OCI-LY1 (cell line): ENCODE measurements around the gene PDE1A.

ENCODE experiments used
- CTCF ChIP-seq: fragments of 200-600 bp; sonication (generic), shearing (Covaris generic); IDR thresholded peaks from 2 replicates; pipeline ENCODE4 v1.5.1; 2017; ENCODE audit warnings: mild to moderate bottlenecking, antibody characterized with exemption, low read length, moderate library complexity, mixed read lengths
- EZH2 ChIP-seq: fragments of 200-600 bp; sonication (generic), shearing (Covaris generic); IDR thresholded peaks from 2 replicates; pipeline ENCODE4 v1.8.0; 2017; ENCODE audit warnings: borderline replicate concordance, mixed run types, mild to moderate bottlenecking, antibody characterized with exemption, low read length, moderate library complexity, mixed read lengths

DNA sequence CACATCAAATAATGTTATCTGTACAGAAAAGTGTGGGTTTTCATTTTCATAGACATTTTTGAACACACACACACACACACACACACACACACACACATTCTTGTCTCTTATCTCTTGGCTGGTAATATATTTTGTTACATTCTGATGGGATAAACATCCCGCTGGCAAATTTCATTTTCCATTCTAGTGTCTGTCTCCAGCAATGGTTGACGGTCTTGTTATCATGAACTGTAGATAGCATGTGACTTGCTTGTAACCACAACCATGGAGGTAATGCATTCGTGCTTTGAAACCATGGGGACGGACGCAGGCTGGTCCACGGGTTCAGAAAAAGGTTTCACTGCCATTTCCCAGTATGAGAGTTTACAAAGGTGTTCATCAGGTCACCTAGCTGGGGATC is 284.8 kb downstream of the PDE1A start:
- TF ChIP-seq CTCF = no peak
- no peak for TF ChIP-seq EZH2
